Neural cell (in vitro differentiated cells): ENCODE results near the gene LAMP1. TPM values are rescaled to one million over a fixed set of nuclear protein-coding genes. Genes with fewer than 3 reads are reported as not detected.

Source experiments
- H2AFZ ChIP-seq: fragments of 200-600, 300-800 bp; sonication (generic), shearing (Covaris generic); 2 replicates; pipeline ENCODE4 v1.6.0; 2014; ENCODE audit warnings: low read depth, mild to moderate bottlenecking, antibody characterized with exemption, low read length, moderate library complexity
- H3F3A ChIP-seq: fragments of 200-600 bp; shearing (Covaris generic); 2 replicates; pipeline ENCODE4 v1.6.1; 2016; ENCODE audit warnings: mild to moderate bottlenecking, moderate library complexity, mixed read lengths, antibody characterized with exemption, low read length; ENCODE audit not compliant: insufficient read depth, poor library complexity, severe bottlenecking
- H3K27ac ChIP-seq: fragments of 200-600, 300-800 bp; sonication (generic), shearing (Covaris generic); 2 replicates; pipeline ENCODE4 v1.5.1; 2014; ENCODE audit warnings: mild to moderate bottlenecking, low read length, moderate library complexity
- H3K27me3 ChIP-seq: fragments of 300-800, 200-600 bp; sonication (generic), shearing (Covaris generic); 2 replicates; pipeline ENCODE4 v1.6.0; 2014; ENCODE audit warnings: mild to moderate bottlenecking, low read depth, low read length, moderate library complexity; ENCODE audit not compliant: insufficient read depth
- H3K36me3 ChIP-seq: fragments of 300-800, 200-600 bp; sonication (generic), shearing (Covaris generic); 2 replicates; pipeline ENCODE4 v1.5.1; 2014; ENCODE audit warnings: mild to moderate bottlenecking, antibody characterized with exemption, low read length, moderate library complexity; ENCODE audit not compliant: insufficient read depth
- H3K4me2 ChIP-seq: fragments of 300-800, 200-600 bp; sonication (generic), shearing (Covaris generic); 2 replicates; pipeline ENCODE4 v1.6.0; 2014; ENCODE audit warnings: mild to moderate bottlenecking, low read length
- H3K4me3 ChIP-seq: fragments of 300-800, 200-600 bp; sonication (generic), shearing (Covaris generic); 2 replicates; pipeline ENCODE4 v1.5.1; 2014; ENCODE audit warnings: mild to moderate bottlenecking, low read length, moderate library complexity
- H3K79me2 ChIP-seq: fragments of 200-600 bp; shearing (Covaris generic); replicated peaks from 2 replicates; pipeline ENCODE4 v1.6.0; 2014; ENCODE audit warnings: mild to moderate bottlenecking, low read length, moderate library complexity; ENCODE audit not compliant: insufficient read depth
- H3K9ac ChIP-seq: fragments of 300-800, 200-600 bp; sonication (generic), shearing (Covaris generic); 2 replicates; pipeline ENCODE4 v1.6.1; 2016; ENCODE audit warnings: mild to moderate bottlenecking, low read length, mixed read lengths
- H3K9me2 ChIP-seq: fragments of 200-600 bp; shearing (Covaris generic); 2 replicates; pipeline ENCODE4 v1.6.1; 2016; ENCODE audit warnings: mild to moderate bottlenecking, low read length, mixed read lengths; ENCODE audit not compliant: insufficient read depth
- H3K9me3 ChIP-seq: fragments of 200-600, 300-800 bp; sonication (generic), shearing (Covaris generic); 2 replicates; pipeline ENCODE4 v1.6.1; 2016; ENCODE audit warnings: mild to moderate bottlenecking, mixed run types, low read length, moderate library complexity, mixed read lengths
- H4K20me1 ChIP-seq: fragments of 200-600 bp; shearing (Covaris generic); 2 replicates; pipeline ENCODE4 v1.6.1; 2016; ENCODE audit warnings: mild to moderate bottlenecking, mixed run types; ENCODE audit not compliant: insufficient read depth
- EP300 ChIP-seq: fragments of 450-650 bp; conservative IDR thresholded peaks from 2 replicates; pipeline ENCODE4 v1.6.1; 2014; ENCODE audit warnings: antibody characterized with exemption, mild to moderate bottlenecking, moderate library complexity; ENCODE audit not compliant: poor library complexity, severe bottlenecking
- EZH2 ChIP-seq: fragments of 200-600, 300-800 bp; shearing (Covaris generic), sonication (generic); IDR thresholded peaks from 2 replicates; pipeline ENCODE4 v1.6.1; 2014; ENCODE audit warnings: antibody characterized with exemption, low read length, borderline replicate concordance, mild to moderate bottlenecking; ENCODE audit not compliant: insufficient read depth, poor library complexity, severe bottlenecking
- MXI1 ChIP-seq: fragments of 450-650 bp; conservative IDR thresholded peaks from 2 replicates; pipeline ENCODE4 v1.6.1; 2014; ENCODE audit warnings: antibody characterized with exemption, mild to moderate bottlenecking; ENCODE audit not compliant: poor library complexity, severe bottlenecking
- POLR2AphosphoS5 ChIP-seq: IDR thresholded peaks from 2 replicates; pipeline ENCODE4 v1.6.1; 2012
- RAD21 ChIP-seq: fragments of 450-650 bp; conservative IDR thresholded peaks from 2 replicates; pipeline ENCODE4 v1.6.1; 2014; ENCODE audit warnings: antibody characterized with exemption, mild to moderate bottlenecking, moderate library complexity
- SMC3 ChIP-seq: fragments of 450-650 bp; conservative IDR thresholded peaks from 2 replicates; pipeline ENCODE4 v1.6.1; 2014; ENCODE audit warnings: antibody characterized with exemption, mild to moderate bottlenecking, moderate library complexity; ENCODE audit not compliant: poor library complexity
- TAF1 ChIP-seq: IDR thresholded peaks from 2 replicates; pipeline ENCODE4 v1.6.1; 2012; ENCODE audit warnings: low read depth
- polyA plus RNA-seq: library from polyadenylated mRNA; depleted of rRNA; stranded (reverse); fragments of >200 nt; gene quantifications from 2 replicates; pipeline ENCODE4 v1.2.3, GENCODE V29; 2014
- TF ChIP-seq, protein P1 (sequence below): fragments of 450-650 bp; IDR thresholded peaks from 2 replicates; pipeline ENCODE4 v1.5.1; 2014; ENCODE audit warnings: antibody characterized with exemption, mild to moderate bottlenecking, moderate library complexity; ENCODE audit not compliant: poor library complexity, severe bottlenecking
- TF ChIP-seq, protein P2 (sequence below): IDR thresholded peaks from 2 replicates; pipeline ENCODE4 v1.6.1; 2012; ENCODE audit warnings: borderline replicate concordance

The LAMP1 gene
- polyA plus RNA-seq, 1 donor from 2014 or later = 69.7 TPM

DNA sequence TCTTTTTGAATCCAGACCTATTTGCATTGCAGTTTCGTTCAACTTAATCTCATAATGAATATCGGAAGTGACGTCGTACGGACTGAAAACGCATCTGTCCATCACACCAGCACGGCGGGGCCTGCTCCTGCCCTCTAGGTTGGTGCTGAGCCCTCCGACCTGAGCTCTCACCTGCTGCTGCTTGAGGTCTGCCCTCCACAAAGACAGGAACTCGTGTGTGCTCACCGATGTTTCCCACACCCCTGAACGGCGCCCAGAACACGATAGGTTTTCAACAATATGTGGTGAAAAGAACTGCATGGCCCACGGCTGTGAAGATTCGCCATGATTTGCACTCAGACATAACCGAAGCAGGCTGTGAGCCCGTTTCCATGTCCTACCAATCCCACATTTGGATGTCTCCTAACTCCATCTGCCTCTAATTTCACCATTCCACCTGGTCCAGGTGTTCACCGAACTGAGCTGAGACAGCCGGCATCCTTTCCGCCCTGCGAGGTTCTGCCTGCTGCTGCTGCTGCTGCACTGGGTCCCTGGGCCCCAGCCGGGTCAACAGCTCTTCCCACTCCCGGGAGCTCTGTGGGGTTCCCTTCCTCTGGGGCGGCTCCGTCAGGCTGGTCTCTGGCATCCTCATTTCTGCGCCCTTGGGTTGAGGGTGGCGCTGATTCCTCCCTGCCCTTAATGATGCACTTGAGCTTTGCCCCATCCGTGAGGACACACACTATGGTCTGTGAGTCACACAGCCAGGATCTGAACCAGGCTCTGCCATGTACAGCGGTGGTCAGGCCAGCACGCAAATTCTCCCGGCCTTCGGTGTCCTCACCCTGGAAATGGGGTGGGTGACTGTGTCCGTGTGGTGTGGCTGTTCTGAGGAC is 46.0 kb downstream of the LAMP1 start:
- Histone ChIP-seq H3K9me3 (no peaks in the 10 kb centered on the region), H3K36me3 (no peaks in the 10 kb centered on the region), H3K79me2 (no peaks in the 10 kb centered on the region), H3K9me2 (no peaks in the 10 kb centered on the region), H3K4me2 (no peak overlapping the region), H3K27me3 (no peaks in the 10 kb centered on the region), H2AFZ (no peak overlapping the region), H3K27ac (no peak overlapping the region), H4K20me1 (no peaks in the 10 kb centered on the region), H3F3A (no peaks in the 10 kb centered on the region), H3K4me3 (no peak overlapping the region), H3K9ac (no peak overlapping the region)
- TF ChIP-seq, protein P1, sequence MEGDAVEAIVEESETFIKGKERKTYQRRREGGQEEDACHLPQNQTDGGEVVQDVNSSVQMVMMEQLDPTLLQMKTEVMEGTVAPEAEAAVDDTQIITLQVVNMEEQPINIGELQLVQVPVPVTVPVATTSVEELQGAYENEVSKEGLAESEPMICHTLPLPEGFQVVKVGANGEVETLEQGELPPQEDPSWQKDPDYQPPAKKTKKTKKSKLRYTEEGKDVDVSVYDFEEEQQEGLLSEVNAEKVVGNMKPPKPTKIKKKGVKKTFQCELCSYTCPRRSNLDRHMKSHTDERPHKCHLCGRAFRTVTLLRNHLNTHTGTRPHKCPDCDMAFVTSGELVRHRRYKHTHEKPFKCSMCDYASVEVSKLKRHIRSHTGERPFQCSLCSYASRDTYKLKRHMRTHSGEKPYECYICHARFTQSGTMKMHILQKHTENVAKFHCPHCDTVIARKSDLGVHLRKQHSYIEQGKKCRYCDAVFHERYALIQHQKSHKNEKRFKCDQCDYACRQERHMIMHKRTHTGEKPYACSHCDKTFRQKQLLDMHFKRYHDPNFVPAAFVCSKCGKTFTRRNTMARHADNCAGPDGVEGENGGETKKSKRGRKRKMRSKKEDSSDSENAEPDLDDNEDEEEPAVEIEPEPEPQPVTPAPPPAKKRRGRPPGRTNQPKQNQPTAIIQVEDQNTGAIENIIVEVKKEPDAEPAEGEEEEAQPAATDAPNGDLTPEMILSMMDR = no peak
- TF ChIP-seq RAD21 (no peak), SMC3 (no peak), EZH2 (no peak), MXI1 (no peak), POLR2AphosphoS5 (no peak), TAF1 (no peak), EP300 (no peak)
- TF ChIP-seq, protein P2, sequence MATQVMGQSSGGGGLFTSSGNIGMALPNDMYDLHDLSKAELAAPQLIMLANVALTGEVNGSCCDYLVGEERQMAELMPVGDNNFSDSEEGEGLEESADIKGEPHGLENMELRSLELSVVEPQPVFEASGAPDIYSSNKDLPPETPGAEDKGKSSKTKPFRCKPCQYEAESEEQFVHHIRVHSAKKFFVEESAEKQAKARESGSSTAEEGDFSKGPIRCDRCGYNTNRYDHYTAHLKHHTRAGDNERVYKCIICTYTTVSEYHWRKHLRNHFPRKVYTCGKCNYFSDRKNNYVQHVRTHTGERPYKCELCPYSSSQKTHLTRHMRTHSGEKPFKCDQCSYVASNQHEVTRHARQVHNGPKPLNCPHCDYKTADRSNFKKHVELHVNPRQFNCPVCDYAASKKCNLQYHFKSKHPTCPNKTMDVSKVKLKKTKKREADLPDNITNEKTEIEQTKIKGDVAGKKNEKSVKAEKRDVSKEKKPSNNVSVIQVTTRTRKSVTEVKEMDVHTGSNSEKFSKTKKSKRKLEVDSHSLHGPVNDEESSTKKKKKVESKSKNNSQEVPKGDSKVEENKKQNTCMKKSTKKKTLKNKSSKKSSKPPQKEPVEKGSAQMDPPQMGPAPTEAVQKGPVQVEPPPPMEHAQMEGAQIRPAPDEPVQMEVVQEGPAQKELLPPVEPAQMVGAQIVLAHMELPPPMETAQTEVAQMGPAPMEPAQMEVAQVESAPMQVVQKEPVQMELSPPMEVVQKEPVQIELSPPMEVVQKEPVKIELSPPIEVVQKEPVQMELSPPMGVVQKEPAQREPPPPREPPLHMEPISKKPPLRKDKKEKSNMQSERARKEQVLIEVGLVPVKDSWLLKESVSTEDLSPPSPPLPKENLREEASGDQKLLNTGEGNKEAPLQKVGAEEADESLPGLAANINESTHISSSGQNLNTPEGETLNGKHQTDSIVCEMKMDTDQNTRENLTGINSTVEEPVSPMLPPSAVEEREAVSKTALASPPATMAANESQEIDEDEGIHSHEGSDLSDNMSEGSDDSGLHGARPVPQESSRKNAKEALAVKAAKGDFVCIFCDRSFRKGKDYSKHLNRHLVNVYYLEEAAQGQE = no peak

DNA sequence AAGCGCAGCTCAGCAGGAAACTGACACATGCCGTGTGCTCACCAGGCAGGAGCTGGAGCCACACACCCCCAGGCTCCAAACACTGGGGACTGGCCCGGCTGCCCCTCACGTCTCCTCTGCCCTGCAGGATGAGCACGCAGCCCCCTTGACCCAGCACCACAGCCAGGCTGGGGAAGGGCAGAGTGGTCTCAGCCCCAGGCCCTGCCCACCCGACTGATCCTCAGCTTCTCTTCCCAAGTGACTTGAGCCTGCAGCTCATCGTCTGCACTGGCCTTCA is 46.6 kb downstream of the LAMP1 start:
- H3K4me3 ChIP-seq = no peak overlapping the region
- H3F3A ChIP-seq = no peaks in the 10 kb centered on the region
- no peaks in the 10 kb centered on the region for H3K9me2 ChIP-seq
- H3K36me3 ChIP-seq = no peaks in the 10 kb centered on the region
- no peaks in the 10 kb centered on the region for H3K9me3 ChIP-seq
- no peak overlapping the region for H3K9ac ChIP-seq
- H3K27ac ChIP-seq = no peak overlapping the region
- no peak overlapping the region for H3K4me2 ChIP-seq
- H3K79me2 ChIP-seq = no peaks in the 10 kb centered on the region
- no peaks in the 10 kb centered on the region for H3K27me3 ChIP-seq
- H2AFZ ChIP-seq = no peak overlapping the region
- H4K20me1 ChIP-seq = no peaks in the 10 kb centered on the region
- TF ChIP-seq MXI1 = no peak
- TF ChIP-seq, protein P2 = no peak
- no peak for TF ChIP-seq EZH2
- no peak for TF ChIP-seq EP300
- TF ChIP-seq SMC3 = no peak
- TF ChIP-seq RAD21 = no peak
- no peak for TF ChIP-seq POLR2AphosphoS5
- TF ChIP-seq, protein P1 = no peak
